Duodenal mucosa (tissue), 2 donors: Measurements from ENCODE around the gene IGF1.
"Not testable (repeated sequence)": the region's sequence is repeated elsewhere in the genome, so short reads cannot be mapped to it uniquely, and the experiment has no call there.

Source experiments
- H3K27ac ChIP-seq: one replicate; pipeline ENCODE4 v1.7.0; 2013; ENCODE audit warnings: low read depth, low read length
- H3K27me3 ChIP-seq, 2 donors: one replicate each; pipeline ENCODE4 v1.7.0; 2013; ENCODE audit warnings: low read length in 2 of 2, control low read depth in 1 of 2; ENCODE audit not compliant: insufficient read depth in 2 of 2, control insufficient read depth in 1 of 2
- H3K36me3 ChIP-seq, 2 donors: one replicate each; pipeline ENCODE4 v1.7.0; 2013; ENCODE audit warnings: low read length in 2 of 2, control low read depth in 1 of 2; ENCODE audit not compliant: insufficient read depth in 2 of 2, control insufficient read depth in 1 of 2
- H3K4me1 ChIP-seq, 2 donors: one replicate each; pipeline ENCODE4 v1.7.0; 2013; ENCODE audit warnings: low read length in 2 of 2, control low read depth in 1 of 2; ENCODE audit not compliant: insufficient read depth in 2 of 2, control insufficient read depth in 1 of 2
- H3K4me3 ChIP-seq, 2 donors: one replicate each; pipeline ENCODE4 v1.7.0; 2013; ENCODE audit warnings: low read length in 2 of 2, low read depth in 1 of 2
- H3K9ac ChIP-seq, 2 donors: one replicate each; pipeline ENCODE4 v1.7.0; 2013; ENCODE audit warnings: low read length in 2 of 2, low read depth in 1 of 2
- H3K9me3 ChIP-seq, 2 donors: one replicate each; pipeline ENCODE4 v1.7.0; 2013; ENCODE audit warnings: low read length in 2 of 2, control low read depth in 1 of 2; ENCODE audit not compliant: control insufficient read depth in 1 of 2

The IGF1 gene

DNA sequence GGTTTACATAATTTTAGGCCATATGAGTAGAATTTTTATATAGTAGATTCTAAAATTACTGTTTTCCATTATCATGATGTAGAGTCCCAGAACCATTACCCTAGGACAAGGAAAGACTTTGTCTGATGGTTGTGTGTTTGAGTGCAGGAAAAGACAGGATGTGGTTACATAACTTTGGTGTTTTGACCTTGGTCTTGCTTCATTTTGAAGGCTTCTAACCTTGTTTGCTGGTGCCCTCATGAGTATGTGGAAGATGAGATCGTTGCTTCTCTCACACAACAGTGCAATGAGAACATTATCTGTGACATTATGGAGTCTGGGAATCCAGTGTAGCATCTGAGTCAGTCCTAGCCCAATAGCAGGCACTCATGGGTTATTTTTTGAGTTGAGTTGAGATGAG is 106.2 kb downstream of the IGF1 start:
- Histone ChIP-seq H3K4me3 (no peak overlapping the region), H3K36me3 (no peaks in the 10 kb centered on the region), H3K27me3 (no peaks in the 10 kb centered on the region), H3K27ac (no peak overlapping the region), H3K9me3 (no peaks in the 10 kb centered on the region), H3K4me1 (no peaks in the 10 kb centered on the region), H3K9ac (no peak overlapping the region)

DNA sequence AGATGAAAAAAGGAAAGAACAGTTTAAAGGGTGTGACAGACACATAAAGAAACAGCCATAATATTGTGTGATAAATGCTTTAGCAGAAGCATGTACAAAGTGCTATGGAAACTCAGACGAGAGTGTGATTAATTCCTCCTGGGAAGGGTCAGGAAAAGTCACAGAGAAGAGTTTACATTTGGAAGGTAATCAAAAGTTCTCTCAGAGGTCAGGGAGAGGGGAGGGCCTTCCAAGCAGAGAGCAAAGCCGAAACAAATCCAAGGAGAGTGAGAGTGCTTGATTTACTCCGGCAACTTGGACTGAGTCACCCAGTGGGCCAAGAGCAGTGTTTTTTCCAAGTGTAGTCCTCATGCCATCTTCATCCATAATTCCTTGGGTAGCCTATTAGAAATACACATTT is 108.3 kb downstream of the IGF1 start:
- no peak overlapping the region for H3K27ac ChIP-seq
- no peak overlapping the region for H3K9ac ChIP-seq
- no peaks in the 10 kb centered on the region for H3K27me3 ChIP-seq
- no peaks in the 10 kb centered on the region for H3K36me3 ChIP-seq
- no peak overlapping the region for H3K4me3 ChIP-seq
- H3K9me3 ChIP-seq: no peaks in the 10 kb centered on the region
- H3K4me1 ChIP-seq: no peaks in the 10 kb centered on the region

DNA sequence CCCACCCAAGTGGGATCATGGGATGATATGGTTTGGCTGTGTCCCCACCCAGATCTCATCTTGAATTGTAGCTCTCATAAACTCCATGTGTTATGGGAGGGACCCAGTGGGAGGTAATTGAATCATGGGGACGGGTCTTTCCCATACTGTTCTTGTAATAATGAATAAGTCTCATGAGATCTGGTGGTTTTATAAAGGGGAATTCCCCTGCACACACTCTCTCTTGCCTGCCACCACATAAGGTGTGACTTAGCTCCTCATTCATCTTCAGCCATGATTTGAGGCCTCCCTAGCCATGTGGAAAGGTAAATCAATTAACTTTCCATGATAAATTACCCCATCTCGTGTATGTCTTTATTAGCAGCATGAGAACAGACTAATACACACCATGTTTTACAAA is 109.2 kb downstream of the IGF1 start:
- H3K9ac ChIP-seq: no peak overlapping the region

DNA sequence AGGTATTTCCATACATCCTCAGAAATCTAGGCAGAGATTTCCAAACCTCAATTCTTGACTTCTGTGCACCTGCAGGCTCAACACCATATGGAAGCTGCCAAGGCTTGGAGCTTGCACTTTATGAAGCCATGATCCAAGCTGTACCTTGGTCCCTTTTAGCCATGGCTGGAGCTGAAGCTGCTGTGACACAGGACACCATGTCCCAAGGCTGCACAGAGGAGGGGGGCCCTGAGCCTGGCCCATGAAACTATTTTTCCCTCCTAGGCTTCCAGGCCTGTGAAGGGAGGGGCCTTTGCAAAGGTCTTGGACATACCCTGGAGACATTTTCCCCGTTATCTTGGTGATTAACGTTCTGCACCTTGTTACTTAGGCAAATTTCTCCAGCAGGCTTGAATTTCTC is 110.5 kb downstream of the IGF1 start:
- no peak overlapping the region for H3K9ac ChIP-seq
- no peak overlapping the region for H3K4me3 ChIP-seq
- no peaks in the 10 kb centered on the region for H3K9me3 ChIP-seq
- no peaks in the 10 kb centered on the region for H3K27me3 ChIP-seq
- no peaks in the 10 kb centered on the region for H3K36me3 ChIP-seq
- H3K4me1 ChIP-seq: no peaks in the 10 kb centered on the region
- H3K27ac ChIP-seq: no peak overlapping the region

More for the DNA sequence above, 109.2 kb downstream of the IGF1 start:
- Histone ChIP-seq H3K27me3 (no peaks in the 10 kb centered on the region), H3K9me3 (no peaks in the 10 kb centered on the region), H3K27ac (no peak overlapping the region), H3K36me3 (no peaks in the 10 kb centered on the region), H3K4me3 (no peak overlapping the region), H3K4me1 (no peaks in the 10 kb centered on the region)

DNA sequence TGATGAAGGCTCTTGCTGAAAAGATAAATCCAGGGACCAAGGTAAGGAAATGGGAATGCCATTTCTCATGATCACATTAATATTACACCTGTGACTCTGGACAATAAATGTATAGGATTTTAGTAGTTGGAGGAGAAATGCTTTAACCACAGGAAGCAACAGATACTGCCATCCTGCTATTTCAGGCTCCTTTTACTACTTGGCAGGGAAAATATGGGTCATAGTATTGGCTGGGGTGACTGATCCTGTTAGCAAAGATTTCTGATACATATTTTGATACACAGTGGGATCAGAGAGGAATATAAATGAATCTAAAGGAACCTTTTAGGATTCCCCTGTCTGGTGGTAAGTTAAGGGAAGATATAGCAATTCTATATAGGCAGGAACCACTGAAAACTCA is 115.0 kb downstream of the IGF1 start:
- Histone ChIP-seq H3K27me3 (no peaks in the 10 kb centered on the region), H3K9me3 (no peaks in the 10 kb centered on the region), H3K4me3 (no peak overlapping the region), H3K27ac (no peak overlapping the region), H3K36me3 (no peaks in the 10 kb centered on the region), H3K4me1 (no peaks in the 10 kb centered on the region), H3K9ac (no peak overlapping the region)

DNA sequence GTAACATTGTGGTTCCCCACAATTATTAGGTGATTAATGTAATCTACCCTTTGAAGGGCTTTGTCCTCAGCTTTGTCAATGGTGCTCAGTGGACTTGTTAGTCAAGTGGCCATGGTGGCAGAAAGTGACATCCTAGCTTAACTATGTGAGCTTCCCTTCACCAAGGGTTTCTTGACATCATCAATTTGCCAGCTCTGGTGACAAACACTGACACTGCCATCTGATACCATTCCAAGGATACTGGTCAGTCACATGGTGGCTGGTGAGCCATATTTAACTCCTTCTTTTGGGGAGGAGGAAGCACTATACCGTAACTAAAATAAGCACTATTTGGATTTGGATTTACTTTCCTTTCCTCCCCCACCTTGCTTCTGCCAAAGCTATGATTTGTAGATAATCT is 115.7 kb downstream of the IGF1 start:
- no peak overlapping the region for H3K4me3 ChIP-seq

DNA sequence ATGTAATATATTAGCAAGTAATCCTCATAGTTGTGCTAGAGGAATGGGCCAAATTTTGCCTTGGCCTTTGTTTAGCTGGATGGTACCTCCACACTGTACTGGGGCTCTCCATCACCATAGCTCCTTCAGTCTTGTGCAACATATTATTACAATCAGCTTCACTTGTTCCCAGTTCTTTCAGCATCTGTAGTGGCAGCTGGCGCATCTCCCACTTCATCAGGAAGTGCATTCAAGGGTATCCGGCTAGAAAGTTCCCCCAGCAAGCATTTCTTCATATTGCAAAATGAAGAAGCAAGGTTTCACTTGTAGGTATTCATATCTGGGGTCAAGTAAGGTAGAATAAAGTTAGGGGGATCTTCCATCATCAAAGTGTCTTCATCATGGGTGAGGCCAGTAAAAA is 123.7 kb downstream of the IGF1 start:
- Histone ChIP-seq H3K27ac (no peak overlapping the region), H3K36me3 (no peaks in the 10 kb centered on the region), H3K4me3 (no peak overlapping the region), H3K4me1 (no peaks in the 10 kb centered on the region), H3K27me3 (no peaks in the 10 kb centered on the region), H3K9ac (no peak overlapping the region), H3K9me3 (peaks cover 2 to 6% of the 10 kb centered on the region in 2 donors)

More for the DNA sequence above, 115.7 kb downstream of the IGF1 start:
- Histone ChIP-seq H3K27me3 (no peaks in the 10 kb centered on the region), H3K27ac (no peak overlapping the region), H3K4me1 (no peaks in the 10 kb centered on the region), H3K9me3 (no peaks in the 10 kb centered on the region), H3K9ac (no peak overlapping the region), H3K36me3 (no peaks in the 10 kb centered on the region)

DNA sequence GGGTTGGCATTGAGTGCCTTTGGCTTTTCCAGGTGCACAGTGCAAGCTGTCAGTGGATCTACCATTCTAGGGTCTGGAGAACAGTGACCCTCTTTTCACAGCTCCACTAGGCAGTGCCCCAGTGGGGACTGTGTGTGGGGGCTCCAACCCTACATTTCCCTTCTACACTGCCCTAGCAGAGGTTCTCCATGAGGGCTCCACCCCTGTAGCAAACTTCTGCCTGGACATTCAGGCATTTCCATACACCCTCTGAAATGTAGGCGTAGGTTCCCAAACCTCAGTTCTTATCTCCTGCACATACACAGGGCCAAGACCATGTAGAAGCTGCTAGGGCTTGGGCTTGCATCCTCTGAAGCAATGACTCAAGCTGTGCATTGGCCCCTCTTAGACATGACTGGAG is 126.1 kb downstream of the IGF1 start:
- H3K4me3 ChIP-seq, H3K4me1 ChIP-seq, H3K9ac ChIP-seq, H3K9me3 ChIP-seq, H3K27ac ChIP-seq, H3K27me3 ChIP-seq, H3K36me3 ChIP-seq: not testable (repeated sequence)

DNA sequence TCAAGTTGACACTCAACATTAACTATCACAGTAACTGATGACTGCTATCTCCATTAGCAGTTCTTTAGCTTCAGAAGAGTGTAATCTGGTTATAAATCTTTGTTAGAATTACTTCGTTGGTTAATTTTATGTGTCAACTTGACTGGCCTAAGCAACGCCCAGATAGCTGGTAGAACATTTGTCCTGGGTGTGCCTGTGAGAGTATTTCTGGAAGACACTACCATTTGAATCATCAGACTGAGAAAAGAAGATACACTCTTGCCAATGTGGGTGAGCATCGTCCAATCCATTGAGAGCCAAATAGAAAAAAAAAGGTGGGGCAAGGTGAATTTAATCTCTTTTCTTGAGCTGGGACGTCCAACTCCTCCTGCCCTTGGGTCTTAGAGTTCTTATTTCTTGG is 129.0 kb downstream of the IGF1 start:
- Histone ChIP-seq H3K4me3 (no peak overlapping the region), H3K9me3 (peaks cover 2 to 6% of the 10 kb centered on the region in 2 donors), H3K9ac (no peak overlapping the region), H3K27me3 (no peaks in the 10 kb centered on the region), H3K27ac (no peak overlapping the region), H3K36me3 (no peaks in the 10 kb centered on the region), H3K4me1 (no peaks in the 10 kb centered on the region)

DNA sequence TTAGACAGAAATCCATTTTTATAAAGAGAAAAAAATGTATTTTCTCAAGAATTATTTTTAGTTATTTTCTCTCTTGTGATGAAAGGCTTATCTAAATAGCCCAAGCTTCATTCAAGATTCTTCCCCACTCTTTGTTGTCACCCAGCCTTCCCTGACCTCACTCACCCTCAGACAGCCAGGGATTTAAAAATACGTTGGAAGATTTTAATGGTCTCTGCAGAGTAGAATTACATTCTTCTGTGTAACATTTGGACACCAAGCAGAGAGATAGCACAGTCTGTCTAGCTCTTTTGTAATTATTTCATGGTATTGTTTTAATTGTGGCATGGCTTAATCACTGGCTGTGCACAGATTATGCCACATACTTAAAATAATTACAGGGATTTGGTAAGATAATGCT is 130.3 kb downstream of the IGF1 start:
- Histone ChIP-seq H3K4me3 (no peak overlapping the region), H3K4me1 (no peaks in the 10 kb centered on the region), H3K9ac (no peak overlapping the region), H3K9me3 (peaks cover 2 to 6% of the 10 kb centered on the region in 2 donors), H3K27me3 (no peaks in the 10 kb centered on the region), H3K27ac (no peak overlapping the region), H3K36me3 (no peaks in the 10 kb centered on the region)

DNA sequence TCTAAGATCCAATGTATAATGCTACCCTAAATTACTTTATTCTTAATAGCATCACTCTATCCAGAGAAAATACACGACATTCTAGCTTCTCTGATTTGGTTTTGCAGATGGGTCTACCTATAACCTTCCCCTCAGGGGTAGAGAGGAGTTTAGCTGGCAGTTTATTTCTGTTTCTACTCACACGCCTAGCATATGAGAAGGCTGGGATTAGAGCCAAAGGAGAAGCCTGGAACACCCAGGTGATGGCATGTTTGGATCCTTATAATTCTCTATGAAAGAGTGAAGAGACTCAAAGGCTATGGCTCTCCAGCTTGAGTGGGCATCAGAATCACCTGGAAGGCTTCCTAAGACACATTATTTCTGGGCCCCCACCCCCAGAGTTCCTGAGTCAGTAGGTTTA is 131.3 kb downstream of the IGF1 start:
- Histone ChIP-seq H3K9ac (no peak overlapping the region), H3K9me3 (peaks cover 0 to 6% of the 10 kb centered on the region in 2 donors), H3K27me3 (no peaks in the 10 kb centered on the region), H3K4me3 (no peak overlapping the region), H3K27ac (no peak overlapping the region), H3K36me3 (no peaks in the 10 kb centered on the region), H3K4me1 (no peaks in the 10 kb centered on the region)
